Skin of body (tissue), 2 donors: ENCODE measurements around the gene MOBP. TPM values are rescaled to one million over a fixed set of nuclear protein-coding genes. Genes with fewer than 3 reads are reported as not detected.

Source experiments
- DNase-seq: peaks from one replicate; lab custom pipeline; 2025; lab: John Stamatoyannopoulos, UW
- total RNA-seq: library from RNA; depleted of rRNA; stranded (reverse); fragments of >200 nt; gene quantifications from one replicate; pipeline ENCODE4 v1.2.3, GENCODE V29; 2014

Gene MOBP
- total RNA-seq, 1 donor from 2014 or later = 0.10 TPM

GRCh38 chr3:39540162-39540921 is 72.9 kb downstream of the MOBP start:
- no peak for DNase-seq

DNA sequence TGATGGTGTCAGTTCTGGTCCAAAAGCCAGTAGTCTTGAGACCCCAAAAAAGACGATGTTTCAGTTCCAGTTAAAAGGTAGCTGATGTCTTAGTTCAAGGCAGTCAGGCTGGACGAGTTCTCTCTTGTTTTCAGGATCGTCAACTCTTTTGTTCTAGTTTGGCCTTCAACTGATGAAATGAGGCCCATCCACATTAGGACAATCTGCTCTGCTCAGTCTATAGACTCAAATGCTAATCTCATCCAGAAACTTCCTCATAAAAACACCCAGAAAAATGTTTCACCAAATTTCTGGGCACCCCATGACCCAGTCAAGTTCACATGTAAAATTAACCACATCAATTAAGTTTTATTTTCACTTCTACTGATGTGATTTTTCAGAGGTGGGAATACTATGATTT is 74.0 kb downstream of the MOBP start:
- no peak for DNase-seq

- DNase-seq = no peak
Observed at GRCh38 chr3:39541917-39542329, 74.4 kb downstream of the MOBP start.

DNA sequence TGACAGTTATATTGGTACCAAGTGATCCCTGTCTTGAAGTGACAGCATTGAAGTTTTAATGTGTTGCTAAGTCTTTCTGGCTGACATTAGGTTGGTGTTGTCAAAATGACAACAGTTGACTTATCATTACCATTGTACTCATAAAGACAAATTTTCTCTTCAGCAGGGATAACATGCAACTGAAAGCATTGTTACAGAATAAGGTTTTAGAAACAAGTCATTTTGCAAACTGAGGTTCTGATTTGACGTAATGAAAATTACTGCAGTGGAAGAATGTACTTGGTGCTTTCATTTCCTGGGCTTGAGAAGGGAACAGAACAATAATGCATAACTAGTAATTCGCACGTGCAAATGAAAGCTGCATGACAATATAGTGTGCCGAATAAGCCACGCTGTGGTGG is 75.1 kb downstream of the MOBP start:
- DNase-seq = no peak

DNA sequence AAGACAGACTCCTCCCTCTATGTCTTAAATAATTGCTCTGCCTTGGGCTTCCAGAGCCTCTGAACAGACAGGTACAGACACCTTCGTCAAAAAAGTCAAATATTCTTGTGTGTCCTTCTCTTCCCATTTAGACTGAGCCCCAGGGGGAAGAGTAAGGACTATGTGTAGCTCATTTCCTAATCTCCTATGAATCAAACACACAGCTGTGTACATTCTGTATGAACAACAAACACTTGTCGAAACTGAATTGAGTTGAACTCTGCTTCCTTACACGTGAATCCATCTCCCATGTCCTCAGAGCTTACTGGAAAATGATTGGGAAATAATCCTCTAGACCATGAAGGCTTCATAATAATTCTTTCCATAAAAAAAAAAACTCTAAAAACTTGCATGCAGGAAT is 80.8 kb downstream of the MOBP start:
- DNase-seq = no peak

DNA sequence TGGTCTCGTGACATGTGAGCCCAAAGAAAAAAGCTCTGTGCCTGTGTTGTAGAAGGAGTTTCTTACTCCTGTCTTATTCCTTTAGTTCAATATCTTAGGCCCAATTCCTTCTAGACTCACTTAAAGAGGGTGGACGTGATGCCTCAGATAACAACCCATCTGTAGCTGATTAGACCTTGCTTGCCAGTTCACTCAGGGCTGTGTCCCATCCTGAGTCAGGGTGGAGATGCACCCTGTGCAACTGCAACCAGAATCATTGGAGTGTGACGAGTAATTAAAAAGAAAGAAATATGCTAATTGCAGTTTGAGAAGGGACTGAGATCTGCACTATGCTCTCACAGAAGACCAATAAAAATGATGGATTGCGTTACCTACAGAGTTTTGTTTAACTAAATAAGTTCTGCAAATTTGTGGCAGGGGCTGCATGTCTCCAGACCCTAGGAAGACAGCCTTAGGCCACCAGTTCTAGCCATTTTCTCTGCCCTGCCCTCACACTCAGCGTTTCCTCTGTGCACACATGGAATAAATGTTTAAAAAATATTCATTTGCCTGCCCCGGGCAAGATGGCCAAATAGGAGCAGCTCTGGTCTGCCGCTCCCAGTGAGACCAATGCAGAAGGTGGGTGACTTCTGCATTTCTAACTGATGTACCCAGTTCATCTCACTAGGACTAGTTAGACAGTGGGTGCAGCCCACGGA is 83.0 kb downstream of the MOBP start:
- no peak for DNase-seq

Other genes starting within 250 kb of the MOBP start
- gene CX3CR1, start 187.6 kb upstream of the MOBP start, total RNA-seq = 1.5 TPM
- not detected for gene CCR8, start 138.0 kb upstream of the MOBP start, total RNA-seq
- 13.2 TPM for gene SLC25A38, start 84.3 kb upstream of the MOBP start, total RNA-seq
- gene RPSA, start 61.0 kb upstream of the MOBP start, total RNA-seq = 895 TPM